ENCODE measurements around the gene CDK5RAP2.

Gene CDK5RAP2

DNA sequence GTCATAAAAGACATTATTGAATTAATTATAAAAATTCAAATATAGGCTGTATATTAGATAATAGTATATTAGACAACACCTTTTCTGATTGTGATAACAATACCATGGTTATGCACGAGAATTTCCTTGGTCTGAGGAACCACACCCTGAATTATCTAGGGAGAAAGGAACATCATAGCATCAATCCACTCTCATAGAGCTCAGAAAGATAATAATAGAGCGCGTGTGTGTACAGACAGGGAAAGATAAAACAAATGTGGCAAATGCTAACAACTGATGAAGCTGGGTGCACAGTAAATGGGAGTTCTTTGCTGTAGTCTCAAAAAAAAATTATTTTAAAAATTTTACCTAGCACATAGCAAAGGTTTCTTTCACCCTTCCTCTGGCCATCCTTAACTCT, 143.5 kb downstream of the CDK5RAP2 start:
- DNase-seq (ENCODE audit: low spot score) = no peak

GRCh38 chr9:120435091-120435490, 144.9 kb downstream of the CDK5RAP2 start:
- no peak for DNase-seq (ENCODE audit: low spot score)

- no peak for DNase-seq (ENCODE audit: low spot score)
These were observed 145.4 kb downstream of the CDK5RAP2 start for GRCh38 chr9:120434532-120434931.

- DNase-seq (ENCODE audit: low spot score) = no peak
These were observed 146.3 kb downstream of the CDK5RAP2 start for GRCh38 chr9:120433701-120434100.

DNA sequence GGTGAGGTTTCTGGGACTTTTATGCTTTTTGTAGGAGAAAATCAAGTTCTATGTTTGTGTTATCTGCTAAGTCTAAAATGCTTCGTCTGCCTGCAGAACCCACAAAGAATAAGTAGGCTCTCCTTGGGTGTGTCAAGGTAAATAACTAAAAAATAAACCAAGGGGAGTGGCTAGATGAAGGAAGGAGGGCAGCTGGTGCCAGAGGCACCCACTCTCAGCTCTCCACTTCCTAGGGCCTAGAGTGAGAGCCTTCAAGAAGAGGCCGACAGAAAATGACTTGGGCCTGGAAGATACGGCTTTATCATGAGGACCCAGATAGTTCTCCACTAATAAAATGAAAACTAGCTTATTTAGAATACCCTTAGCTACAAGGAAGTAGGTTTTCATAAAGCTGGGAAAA, 147.4 kb downstream of the CDK5RAP2 start:
- no peak for DNase-seq (ENCODE audit: low spot score)

DNA sequence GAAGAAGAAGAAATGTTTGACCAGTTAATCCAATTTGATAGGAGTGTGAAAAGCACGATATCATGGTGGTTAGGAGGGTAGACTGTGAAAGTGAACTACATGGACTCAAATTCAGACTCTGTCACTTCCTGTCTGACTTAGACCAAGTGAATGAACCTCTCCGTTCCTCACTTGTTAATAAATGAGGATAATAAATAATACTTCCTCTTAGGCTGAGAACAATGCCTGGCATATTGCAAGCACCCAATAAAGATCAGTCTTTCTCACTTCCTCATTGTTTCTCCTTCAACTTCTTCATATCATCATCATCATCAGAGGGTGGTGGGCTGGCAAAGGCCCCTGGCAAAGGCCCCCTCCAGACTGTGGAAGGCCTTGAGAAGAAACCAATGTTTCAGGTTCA, 148.7 kb downstream of the CDK5RAP2 start:
- DNase-seq (ENCODE audit: low spot score) = no peak

DNA sequence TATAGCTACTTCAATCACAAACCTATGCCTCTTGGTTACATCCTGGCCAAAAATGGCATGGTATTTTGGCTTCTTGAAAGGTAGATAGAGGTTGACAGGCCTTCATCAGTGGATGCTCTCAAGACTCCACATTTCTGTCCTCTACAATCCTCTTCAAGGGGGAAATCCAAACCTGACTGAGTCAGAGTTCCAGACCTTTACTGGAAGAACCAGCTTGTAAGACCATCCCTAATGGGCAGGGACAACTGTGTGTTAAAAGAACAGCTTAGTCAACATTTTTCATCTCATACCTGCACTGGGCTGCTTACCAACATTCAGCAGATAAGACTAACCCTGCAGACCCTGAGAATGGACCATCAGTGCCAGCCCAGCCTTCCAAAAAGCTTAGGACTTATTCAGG, 155.7 kb downstream of the CDK5RAP2 start:
- no peak for DNase-seq (ENCODE audit: low spot score)

- DNase-seq (ENCODE audit: low spot score) = no peak
These were observed 156.2 kb downstream of the CDK5RAP2 start for GRCh38 chr9:120423812-120424211.

- DNase-seq (ENCODE audit: low spot score) = no peak
These were observed 158.0 kb downstream of the CDK5RAP2 start for GRCh38 chr9:120421977-120422376.

DNA sequence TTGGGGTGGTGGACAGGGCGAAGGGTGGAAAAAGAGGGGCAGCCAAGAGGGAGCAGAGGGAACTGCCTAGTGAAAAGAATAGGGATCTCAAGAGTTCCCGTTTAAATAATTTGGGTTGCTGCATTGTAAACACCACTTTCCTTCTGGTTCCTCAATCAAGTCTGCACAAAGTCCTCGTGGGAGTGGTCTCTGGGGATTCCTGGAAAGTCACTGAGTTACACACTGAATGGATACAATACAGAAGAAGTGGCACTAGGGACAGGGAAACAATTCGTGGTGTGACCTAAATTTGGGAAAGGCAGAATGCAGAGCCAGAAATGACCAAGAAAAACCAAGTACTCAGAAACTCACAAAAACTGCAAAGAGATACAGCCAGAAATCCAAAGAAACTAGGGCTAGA, 161.7 kb downstream of the CDK5RAP2 start:
- DNase-seq (ENCODE audit: low spot score) = no peak

DNA sequence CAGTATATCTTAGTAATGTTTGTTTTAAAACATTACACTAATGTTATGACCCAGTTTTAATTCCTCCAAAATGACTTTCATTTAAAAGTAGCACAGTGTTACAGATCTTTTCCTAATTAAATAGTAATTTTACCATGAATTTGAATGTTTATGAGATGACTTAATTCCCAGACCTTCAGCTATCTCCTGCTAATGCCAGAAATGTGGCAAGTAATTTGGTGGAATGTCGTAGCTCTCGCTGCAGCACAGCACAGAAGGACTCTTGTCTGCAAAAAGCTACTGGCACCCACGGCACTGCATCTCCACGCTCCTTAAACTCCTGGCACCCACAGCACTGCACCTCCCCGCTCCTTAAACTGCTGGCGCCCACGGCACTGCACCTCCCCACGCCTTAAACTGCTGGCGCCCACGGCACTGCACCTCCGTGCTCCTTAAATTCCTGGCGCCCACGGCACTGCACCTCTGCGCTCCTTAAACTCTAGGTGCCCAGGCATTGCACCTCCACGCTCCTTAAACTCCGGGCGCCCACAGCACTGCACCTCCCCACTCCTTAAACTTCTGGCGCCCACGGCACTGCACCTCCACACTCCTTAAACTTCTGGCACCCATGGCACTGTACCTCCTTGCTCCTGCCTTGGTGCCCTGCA, 163.1 kb downstream of the CDK5RAP2 start:
- DNase-seq (ENCODE audit: low spot score) = no peak

DNA sequence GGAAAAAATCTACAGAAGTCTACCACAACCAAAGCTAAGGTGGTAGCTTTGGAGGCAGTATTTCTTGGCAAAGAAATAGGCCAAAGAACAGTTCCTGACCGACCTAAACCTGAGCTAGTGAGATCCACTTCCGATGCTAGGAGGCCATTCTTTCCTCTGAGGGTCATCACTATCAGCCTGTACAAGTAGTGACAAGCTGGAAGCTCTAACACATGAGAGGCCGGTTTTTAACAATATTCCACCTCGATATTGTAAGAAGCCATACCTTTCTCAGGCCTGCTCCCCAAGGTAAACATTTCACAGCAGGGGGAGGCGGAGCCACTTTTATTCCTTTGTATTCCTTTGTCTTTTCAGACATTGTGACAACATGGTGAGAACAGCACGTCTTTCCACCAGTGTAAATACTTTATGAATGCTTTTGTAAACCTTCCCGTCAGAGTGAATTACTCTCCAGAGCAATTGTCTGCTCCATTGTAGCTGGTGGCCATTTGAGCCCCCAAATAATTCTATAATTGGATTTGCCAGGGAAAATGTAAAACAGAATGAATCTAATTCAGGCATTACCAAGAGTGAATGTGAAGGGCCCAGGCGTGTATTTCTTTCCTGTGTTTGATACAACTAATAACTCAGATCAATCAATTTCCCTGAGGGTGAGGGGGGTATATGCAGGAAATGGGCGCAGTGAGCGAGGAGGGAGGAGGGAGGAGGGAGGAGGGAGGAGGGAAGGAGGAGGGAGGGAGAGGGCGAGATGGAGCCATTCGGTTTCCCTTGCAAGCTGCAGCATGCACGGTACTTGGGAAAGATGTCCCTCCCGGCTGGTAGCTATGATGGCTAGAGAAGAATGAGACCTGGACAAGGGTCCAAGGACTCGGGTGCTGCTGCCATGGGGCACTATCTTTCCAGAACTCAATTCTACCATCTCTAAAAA, 166.6 kb downstream of the CDK5RAP2 start:
- DNase-seq (ENCODE audit: low spot score) = no peak

DNA sequence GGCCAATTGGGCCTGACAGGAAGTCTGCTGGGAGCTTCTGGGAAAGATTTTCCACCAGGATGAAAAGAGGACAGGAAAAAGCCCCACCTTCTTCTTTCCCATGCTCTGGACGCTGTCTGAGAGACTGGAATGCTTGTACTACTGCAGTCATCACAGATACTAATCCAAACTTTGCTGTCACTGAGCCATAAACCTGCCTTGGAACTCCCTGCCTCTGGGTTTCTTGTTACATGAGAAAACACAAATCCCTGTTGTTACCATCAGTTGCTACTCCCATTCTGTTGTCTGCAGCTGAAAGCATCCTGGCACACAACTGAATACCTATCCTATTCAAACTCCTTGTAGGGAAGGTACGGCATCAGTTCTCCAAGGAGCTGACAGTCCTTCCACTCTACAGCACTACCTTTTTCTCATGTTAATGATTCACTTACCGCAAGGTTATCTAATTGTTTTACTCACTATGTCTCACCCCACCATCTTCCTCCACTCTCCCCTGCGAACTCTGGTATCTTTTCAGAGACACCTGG, 167.5 kb downstream of the CDK5RAP2 start:
- no peak for DNase-seq (ENCODE audit: low spot score)

GRCh38 chr9:120411862-120412424, 168.0 kb downstream of the CDK5RAP2 start:
- no peak for DNase-seq (ENCODE audit: low spot score)

DNA sequence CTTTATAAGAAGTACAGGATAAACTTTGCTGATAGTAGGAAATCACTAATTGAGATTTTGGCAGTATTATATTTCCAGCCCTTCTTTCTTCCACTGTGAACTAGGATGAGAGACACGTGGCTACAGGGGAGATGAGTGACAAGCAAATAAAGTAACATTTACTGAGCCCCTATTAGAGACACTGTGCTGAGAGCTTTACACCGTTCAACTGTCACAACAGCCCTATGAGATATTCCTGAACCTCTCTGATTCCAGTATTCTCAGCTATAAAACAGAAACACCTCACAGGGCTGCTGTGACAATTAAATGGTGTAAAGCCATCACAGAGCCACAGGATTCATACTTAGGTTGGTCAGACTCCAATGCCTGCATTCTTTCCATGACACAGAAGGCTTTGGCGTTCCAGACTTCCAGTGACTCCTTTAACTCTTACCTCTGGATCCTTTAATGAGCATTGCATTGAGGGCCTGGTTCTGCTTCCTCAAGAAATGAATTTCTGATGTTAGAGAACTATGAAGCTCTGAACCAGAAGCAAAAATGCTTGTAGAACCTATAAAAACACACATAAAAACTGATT, 169.0 kb downstream of the CDK5RAP2 start:
- DNase-seq (ENCODE audit: low spot score) = no peak

DNA sequence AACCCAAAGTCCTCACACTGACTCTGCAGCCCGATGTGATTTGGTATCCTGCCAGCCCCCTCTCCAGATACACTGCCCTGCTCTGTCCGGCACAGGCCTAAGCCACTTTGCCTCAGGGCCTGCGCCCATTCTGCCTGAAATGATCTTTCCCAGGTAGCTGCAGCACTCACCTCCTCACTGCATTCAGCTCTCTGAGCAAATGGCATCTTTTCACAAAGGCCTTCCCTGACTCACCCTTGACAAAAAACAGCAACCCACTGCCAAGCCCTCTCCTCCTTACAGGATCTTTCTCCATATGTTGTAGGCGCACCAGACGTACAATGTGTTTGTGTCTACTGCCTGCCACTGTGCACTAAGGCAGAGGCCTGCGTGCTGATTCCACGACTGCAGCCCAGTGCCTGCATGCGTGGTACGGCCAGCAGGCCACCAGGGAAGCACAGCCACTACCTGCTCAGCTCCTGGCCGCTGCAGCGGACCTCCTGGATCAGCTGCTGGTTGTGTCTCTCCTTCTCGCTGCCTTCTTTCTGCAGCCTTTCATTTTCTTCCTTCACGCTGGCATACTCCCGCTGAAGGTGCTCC, 171.2 kb downstream of the CDK5RAP2 start:
- DNase-seq (ENCODE audit: low spot score) = no peak

GRCh38 chr9:120405860-120406259, 174.1 kb downstream of the CDK5RAP2 start:
- DNase-seq (ENCODE audit: low spot score) = no peak

GRCh38 chr9:120405134-120405533, 174.8 kb downstream of the CDK5RAP2 start:
- no peak for DNase-seq (ENCODE audit: low spot score)

- DNase-seq (ENCODE audit: low spot score) = no peak
These were observed 176.5 kb downstream of the CDK5RAP2 start for GRCh38 chr9:120403543-120403856.

GRCh38 chr9:120402741-120403542, 177.0 kb downstream of the CDK5RAP2 start:
- peak; percentile 46 for DNase-seq (ENCODE audit: low spot score)

DNA sequence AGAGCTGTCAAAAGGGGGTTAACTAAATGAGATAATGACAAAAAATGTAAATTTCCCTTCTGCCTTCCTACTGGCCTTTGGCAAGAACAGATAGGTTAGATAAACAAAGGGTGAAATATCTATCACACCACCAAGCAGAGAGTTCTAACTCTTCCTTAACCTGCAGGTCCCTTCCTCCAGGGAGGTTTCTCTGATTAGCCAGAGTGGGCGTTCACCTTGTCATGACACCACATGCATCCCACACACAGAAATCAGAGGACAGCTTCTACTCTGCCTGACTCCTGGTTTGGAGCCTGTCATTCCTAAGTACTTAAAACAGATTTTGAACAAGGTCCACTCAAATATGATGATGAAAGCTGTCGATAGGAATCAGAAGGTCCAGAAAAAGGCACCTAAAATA, 180.0 kb downstream of the CDK5RAP2 start:
- DNase-seq (ENCODE audit: low spot score) = no peak
